Stimulated activated CD4-positive, alpha-beta T cell treated with anti-CD3 and anti-CD28 coated beads, TNF-alpha, amount 100 ng/mL, for 1 hour (primary cell): ENCODE data around the gene GABRG3.

Experiments
- DNase-seq, 3 donors: peaks; one replicate each; pipeline ENCODE4 v3.0.0-alpha.2; 2020; ENCODE audit warnings: low read depth in 3 of 3, low spot score in 1 of 3

GABRG3 gene

DNA sequence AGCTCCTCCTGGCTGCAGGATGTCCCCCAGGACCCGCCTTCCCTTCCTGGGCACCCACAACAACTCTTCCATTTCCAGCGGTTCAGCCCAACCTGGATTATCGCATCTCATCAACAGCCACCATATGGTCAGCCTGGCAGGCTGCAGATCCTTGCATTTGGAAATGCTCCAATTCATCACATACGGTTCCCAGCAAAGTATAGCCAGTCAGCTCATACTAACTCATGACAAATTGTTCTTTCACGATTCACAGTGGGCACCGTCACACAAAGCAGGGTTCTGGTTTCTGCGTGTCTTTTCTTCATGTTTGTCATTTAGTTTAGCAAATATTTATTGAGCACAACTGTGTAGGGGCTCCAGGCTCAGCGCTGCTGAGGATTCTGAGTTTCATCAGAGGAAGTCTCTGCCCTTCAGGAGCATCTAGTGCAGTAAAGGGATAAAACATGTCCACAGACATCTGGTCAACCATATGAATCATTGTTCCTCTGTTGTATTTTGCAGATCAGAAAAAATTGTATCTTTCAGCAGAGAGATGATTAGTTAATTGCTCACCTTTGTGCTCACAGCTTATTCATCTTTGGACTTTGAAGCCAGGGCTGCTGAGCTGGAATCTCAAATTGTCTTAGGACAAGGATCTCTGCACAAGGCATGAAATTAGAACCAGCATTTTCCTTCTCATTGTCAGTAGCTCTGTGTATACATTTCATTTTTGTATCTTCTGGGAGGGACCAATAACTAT is 125.1 kb downstream of the GABRG3 start:
- no peak for DNase-seq

GRCh38 chr15:27097506-27097905 is 126.5 kb downstream of the GABRG3 start:
- DNase-seq = no peak

DNA sequence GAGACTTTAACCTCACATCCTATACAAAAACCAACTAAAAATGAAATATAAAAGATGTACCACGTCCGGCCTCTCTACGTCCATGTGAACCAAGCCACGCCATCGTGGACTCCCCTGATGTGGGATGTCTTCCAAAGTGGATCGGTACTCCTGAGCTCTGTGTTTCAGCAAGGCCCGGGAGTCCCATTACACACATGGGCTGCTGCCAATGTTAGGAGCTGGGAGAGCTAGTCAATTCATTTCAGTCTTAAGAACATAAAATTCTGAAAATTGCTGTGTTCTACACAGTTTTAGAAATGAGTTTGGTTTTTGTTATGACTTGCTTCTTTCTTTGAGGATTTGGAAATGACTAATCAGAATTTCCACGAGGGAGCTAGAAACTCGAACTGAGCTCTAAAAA is 131.0 kb downstream of the GABRG3 start:
- no peak for DNase-seq

DNA sequence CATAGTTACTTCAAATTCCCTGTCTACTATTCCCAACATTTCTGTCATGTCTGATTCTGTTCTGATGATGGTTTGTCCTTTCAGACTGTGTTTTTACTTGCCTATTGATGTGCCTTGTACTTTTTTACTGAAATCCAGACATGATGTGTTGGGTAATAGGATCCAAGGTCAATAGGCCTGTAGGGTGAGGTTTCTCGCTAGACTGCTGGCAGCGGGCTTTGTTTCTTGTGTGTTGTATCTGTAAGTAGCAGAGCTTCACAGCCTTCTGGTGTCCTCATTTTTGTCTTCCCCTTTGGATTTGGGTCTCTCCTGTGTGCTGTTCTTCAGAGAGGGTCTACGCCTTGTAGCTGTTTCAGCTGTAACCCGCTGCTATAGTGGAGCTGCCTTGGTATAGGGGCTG is 140.3 kb downstream of the GABRG3 start:
- no peak for DNase-seq

DNA sequence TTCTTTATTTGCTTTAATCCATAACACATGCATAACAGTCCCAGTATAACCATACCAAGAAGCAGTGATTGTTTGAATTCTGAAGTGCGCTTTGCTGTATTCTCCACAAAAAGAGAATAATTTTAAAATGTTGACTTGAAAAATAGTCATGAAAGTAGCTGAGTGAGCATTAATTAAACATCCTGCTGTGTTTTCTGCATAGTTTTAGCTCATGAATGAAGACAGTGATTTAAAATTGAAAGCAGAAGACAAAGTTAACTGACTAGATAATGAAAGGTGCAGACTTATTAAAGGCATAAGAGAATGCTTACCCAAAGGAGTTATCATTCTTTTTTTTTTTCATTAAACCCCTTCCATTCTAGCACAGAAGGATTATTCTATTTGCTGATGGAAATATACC is 143.5 kb downstream of the GABRG3 start:
- no peak for DNase-seq

DNA sequence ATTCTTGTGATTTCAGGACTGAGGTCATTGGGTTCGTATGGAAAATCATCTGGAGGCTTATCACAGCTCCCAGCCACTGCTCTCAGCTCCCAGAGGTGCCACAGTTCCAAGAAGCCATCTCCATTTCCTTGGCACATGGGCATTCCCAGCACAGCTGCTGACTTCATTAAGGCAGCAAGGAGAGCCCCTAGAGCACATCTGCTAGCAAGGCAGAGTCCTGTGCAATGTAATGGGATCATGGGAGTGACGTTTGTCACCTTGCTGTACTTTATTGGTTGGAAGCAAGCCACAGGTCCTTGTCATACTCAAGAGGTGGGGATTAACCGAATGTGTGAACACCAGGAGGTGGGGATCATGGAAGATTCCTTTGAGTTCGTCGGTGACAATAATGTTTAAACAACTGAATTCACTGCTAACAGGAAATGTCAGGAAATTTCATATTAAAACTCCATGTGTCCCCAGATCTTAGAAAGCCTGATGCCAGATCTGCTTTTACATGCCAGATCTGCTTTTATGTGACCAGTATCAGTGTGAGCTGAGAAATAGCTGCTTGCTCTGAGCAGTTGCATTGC is 148.8 kb downstream of the GABRG3 start:
- DNase-seq = no peak

DNA sequence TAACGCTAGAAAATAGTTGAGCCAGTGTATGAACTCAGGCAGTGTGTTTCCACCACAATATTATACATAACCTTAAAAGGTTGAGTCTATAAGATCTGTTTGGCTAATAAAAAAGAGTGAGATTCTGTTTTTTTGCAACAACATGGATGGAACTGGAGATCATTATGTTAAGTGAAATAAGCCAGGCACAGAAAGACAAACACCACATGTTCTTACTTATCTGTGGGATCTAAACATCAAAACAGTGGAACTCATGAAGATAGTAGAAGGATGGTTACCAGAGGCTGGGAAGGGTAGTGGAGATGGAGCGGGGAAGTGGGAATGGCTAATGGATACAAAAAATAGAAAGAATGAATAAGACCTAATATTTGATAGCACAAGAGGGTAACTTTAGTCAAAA is 150.7 kb downstream of the GABRG3 start:
- DNase-seq = no peak

- no peak for DNase-seq
Observed at GRCh38 chr15:27123291-27123690, 152.3 kb downstream of the GABRG3 start.

DNA sequence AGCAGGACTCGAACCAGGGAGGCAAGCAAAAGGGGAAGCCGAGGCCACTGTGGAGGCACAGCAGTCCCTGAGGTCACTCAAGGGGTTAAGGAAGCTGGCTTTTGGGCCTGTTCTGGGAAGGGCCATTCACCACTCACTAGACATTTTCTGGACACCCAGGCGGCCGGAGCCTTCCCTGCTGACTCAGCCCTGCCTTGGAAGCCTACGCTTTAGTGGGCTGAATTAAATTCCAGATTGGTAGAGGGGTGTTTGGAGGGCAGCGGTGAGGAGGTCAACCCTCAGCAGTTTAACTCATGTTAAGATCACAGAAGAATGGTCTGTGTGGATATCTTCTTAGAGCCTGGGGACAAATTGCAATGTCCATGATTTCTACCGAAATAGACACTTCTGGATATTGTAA is 152.8 kb downstream of the GABRG3 start:
- no peak for DNase-seq

DNA sequence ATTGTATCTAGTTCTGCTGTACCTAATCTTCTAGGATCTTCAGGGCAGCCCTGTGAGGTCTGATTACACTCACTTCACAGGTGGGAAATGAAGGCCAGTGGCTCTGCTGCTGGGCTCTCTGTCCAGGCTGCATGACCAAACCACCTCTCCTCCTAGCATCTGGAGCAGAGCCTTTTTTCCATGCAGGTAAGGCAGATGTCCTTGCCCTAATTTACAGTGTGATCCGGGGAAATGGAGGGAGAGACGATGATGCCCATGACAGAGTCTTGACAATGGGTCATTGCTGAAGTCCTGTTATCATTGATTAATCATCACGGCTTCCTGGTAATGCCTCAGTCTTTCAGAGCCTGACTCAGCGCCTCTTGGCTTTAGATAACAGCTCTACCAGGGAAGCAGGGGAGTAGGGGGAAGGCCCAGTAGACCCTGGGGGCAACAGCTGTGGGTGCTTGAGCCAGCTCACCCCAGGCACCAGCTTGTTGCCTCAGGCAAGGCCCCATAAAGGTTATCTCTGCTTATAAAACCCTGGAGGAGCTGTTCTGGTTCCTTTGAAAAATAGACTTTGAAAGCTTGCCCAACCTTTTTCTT is 153.4 kb downstream of the GABRG3 start:
- DNase-seq = no peak

DNA sequence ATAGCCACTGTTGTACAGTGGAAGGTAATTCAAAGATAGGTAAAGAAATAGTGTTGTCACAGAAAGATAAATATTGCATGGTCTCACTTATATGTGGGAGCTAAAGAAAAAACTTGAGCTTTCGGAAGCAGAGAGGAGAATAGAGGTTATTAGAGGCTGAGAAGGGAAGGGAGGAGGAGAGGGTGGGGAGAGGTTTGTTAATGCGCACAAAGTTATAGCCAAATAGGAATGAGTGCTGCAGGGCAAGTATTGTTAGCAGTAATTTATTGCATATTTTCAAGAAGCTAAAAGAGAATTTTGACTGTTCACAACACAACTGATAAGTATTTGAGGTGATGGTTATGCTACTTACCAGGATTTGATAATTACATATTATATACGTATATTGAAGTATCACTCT is 154.2 kb downstream of the GABRG3 start:
- DNase-seq = no peak

- DNase-seq = no peak
Observed at GRCh38 chr15:27126449-27126848, 155.5 kb downstream of the GABRG3 start.

GRCh38 chr15:27127815-27128570 is 157.0 kb downstream of the GABRG3 start:
- DNase-seq = no peak

- no peak for DNase-seq
Observed at GRCh38 chr15:27133249-27133648, 162.3 kb downstream of the GABRG3 start.

- no peak for DNase-seq
Observed at GRCh38 chr15:27134481-27134880, 163.5 kb downstream of the GABRG3 start.

- no peak for DNase-seq
Observed at GRCh38 chr15:27135151-27135550, 164.2 kb downstream of the GABRG3 start.

DNA sequence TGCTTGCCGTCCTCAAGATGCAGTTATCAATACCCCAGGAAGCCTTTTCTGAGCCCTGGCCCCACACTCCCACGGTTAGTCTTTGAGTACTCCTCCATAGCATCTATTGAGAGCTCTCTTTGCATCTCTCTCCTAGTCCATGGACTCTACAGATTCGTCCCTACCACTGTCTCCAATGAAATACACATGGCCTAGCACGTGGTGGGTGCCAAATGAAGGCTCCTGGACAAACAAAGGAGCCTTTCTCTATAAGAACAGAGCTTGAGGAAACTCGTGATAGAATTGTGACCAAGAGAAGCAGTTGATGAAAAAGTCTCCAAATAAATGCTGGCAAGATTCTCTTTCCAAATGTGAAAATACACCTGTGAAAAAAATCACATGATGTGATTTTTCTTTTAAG is 166.1 kb downstream of the GABRG3 start:
- no peak for DNase-seq

GRCh38 chr15:27165590-27165989 is 194.6 kb downstream of the GABRG3 start:
- no peak for DNase-seq

DNA sequence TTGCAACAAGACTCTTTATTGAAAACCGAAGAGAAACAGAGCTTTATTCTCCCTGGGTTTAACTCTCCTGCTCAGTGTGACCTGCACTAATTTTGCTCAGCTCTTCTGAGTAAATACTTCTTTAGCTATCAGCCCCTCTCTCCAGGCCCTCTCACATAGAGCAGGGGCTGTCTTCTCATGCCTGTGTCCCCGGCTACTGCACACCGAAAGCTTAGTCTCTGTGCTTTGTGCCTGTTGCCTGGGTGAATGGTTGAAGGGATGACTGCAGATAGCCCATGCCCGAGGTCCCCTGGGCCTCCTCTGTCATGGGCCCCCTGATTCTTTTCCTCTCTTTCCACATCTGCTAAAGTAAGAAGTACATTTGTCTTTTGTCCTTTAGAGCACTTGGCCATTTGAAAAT is 195.9 kb downstream of the GABRG3 start:
- no peak for DNase-seq

GRCh38 chr15:27167738-27168137 is 196.8 kb downstream of the GABRG3 start:
- DNase-seq = no peak

DNA sequence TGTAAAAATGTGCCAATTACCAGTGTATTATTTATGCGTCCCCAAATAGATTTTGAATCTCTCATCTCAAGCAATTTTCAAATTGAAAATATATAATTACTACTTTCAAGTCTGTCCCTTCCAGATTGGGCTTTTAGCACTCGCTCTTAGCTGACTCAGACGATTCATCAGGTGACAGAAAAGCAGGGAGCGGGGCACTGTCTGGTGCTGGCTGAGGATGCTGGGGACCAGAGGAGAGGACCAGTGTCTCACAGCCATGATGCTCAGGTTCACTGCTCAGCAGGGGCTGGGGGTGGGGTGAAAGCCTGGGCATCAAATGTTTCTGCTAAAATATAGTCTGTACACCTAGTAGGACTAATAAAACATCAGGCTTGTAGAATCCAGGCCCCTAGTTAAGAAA is 199.9 kb downstream of the GABRG3 start:
- no peak for DNase-seq

- no peak for DNase-seq
Observed at GRCh38 chr15:27172821-27173220, 201.8 kb downstream of the GABRG3 start.
